GDM1 (cell line): ENCODE data around the gene DMRTC2.
"Not testable (repeated sequence)": the region's sequence is repeated elsewhere in the genome, so short reads cannot be mapped to it uniquely, and the experiment has no call there.

Experiments
- DNase-seq: peaks from one replicate; lab custom pipeline; 2025; lab: John Stamatoyannopoulos, UW

DMRTC2 gene

DNA sequence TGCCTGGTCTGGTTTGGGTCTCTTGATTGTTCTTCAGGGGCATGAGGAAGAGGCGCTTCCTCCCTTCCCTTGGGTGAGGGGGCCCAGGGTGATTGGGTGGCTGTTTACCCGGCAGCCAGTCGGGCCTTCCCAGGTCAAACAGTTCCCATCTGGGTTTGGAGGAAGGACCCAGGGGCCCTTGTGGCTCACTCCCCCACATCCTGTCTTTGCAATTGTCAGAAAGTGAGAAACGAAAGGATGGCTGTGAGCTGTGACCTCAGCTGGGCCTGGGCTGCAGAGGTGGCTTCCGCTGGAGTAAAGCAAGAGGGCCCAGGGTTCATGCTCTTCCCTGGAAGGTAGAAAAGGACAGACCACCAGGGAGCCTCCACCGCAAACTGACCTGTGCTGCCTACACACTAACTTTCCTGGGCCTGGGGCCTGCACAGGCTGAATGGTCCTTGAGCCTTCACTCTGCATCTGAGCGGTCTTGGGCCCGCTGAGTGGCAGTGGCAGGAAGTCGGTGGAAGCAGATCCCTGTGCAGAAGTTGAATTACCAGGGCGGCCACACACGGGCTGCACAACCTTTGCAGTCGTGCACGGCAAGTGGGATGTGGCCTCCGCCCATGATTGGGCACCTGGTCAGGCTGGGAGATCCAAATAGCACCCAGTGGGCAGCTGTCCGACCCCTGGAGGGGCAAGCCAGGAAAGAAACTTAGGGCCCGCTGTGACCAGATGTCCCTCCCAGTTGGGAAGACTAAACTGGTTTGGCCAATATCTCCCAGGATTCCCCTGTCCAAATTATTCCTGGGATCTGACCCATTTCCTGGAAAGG is 26.9 kb downstream of the DMRTC2 start:
- DNase-seq, result peak; percentile 90

DNA sequence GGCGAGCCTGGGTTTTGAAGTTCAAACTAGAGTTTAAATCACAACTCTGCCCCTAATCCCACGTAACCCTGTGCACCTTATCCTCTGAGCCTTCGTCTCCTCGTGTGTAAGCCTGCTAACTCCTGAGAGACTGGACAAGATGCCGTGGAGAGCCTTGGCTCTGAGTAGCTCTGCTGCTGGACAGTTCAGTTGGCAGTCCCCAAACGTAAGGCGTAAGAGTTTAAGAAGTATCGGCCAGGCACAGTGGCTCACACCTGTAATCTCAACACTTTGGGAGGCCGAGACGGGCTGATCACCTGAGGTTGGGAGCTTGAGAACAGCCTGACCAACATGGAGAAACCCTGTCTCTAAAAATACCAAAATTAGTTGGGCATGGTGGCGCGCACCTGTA is 27.5 kb downstream of the DMRTC2 start:
- DNase-seq, result no peak

DNA sequence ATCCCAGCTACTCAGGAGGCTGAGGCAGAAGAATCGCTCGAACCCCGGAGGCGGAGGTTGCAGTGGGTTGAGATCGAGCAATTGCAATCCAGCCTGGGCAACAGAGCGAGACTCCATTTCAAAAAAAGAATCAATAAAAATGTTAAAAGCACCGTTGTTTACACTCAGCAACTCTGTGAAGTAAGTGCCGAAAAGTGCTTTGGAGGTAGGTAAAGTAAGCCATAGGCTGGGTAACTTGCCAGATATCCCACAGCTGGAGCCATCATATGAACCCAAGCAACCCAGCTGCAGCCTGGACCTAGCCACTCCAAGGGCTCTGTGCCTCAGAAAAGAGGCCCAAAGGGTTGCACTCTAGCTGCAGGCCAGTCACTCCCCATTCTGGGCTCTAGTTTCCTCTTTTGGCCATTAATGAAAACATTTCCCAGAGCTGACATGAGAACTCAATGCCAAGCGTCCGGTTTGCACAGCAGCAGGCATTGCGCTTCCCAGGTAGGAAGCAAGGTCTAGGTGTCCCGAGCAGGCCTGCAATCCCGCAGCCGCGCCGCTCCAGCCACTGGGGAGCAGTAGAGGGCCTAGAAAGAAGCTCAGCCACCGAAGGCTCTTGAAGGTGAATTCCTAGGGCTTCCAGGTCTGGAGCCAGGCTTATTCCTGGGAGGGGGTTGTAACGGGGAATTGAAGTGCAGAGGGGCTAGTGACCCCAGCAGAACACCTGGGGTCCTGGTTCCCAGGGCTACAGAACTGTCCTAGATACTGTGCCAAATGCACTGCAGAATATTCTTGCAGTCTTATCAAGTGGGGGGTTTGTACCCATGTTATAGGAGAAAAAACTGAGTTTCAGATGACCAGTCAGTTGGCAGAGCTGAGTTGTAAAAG is 28.2 kb downstream of the DMRTC2 start:
- peak; percentile 40 for DNase-seq

DNA sequence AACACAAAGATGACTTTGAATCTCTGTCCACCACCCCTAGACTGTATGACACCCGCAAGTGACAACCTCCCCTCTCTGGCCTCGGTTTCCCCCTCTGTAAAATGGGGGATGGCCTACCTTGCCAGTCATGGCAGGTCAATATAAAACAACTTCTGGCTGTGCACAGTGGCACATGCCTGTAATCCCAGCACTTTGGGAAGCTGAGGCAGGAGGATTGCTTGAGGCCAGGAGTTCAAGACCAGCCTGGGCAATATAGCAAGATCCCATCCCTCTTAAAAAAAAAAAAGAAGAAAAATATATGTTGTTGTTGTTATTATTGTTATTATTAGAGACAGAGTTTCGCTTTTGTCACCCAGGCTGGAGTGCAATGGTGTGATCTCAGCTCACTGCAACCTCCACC is 31.1 kb downstream of the DMRTC2 start:
- DNase-seq, result not testable (repeated sequence)

DNA sequence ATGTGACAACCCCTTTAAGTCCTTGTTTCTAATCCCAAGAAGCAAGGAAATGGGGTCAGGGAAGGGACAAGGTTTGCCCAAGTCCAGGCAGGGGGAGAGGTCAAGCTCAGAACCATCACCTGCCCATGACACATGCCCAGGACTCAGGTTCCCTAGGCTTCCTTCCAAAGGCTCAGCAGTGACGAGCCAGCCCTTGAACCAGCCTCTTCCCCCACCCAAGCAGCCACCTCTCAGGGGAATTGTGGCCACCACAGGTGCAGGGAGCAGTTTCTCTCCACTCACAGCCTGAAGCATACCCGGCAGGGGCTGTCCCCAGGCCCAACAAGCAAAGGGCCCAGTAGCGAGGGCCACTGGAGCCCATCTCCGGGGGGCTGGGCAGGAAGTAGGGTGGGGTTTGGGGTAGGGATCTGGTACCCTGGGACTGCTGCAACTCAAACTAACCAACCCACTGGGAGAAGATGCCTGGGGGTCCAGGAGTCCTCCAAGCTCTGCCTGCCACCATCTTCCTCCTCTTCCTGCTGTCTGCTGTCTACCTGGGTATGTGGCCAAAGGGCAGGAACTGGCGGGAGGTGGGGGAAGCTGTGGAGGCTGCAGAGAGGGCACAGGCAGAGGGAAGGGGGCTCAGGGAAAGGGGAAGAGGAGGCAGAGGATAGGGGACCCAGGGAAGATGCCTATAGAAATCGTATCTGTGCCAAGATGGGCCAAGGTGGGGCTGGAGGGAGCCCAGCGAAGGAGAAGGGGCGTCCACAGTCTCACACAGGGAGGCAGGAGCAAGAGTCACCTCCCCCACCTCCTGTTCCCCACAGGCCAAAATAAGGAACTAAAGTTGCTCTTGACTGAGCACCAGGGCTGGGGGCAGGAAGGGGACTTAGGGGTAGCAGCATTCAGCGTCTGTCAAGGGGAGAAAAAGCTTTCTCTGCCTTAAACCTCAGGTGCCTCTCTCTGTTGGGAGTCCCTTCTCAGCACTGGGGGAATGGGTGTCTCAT is 32.3 kb downstream of the DMRTC2 start, which contains the start of gene CD79A:
Gene CD79A (plus strand): TSS at position 433 of the 986 bp plus-strand sequence. CDS start 26 bp downstream, at position 459.
- DNase-seq, result peak; percentile 82

DNA sequence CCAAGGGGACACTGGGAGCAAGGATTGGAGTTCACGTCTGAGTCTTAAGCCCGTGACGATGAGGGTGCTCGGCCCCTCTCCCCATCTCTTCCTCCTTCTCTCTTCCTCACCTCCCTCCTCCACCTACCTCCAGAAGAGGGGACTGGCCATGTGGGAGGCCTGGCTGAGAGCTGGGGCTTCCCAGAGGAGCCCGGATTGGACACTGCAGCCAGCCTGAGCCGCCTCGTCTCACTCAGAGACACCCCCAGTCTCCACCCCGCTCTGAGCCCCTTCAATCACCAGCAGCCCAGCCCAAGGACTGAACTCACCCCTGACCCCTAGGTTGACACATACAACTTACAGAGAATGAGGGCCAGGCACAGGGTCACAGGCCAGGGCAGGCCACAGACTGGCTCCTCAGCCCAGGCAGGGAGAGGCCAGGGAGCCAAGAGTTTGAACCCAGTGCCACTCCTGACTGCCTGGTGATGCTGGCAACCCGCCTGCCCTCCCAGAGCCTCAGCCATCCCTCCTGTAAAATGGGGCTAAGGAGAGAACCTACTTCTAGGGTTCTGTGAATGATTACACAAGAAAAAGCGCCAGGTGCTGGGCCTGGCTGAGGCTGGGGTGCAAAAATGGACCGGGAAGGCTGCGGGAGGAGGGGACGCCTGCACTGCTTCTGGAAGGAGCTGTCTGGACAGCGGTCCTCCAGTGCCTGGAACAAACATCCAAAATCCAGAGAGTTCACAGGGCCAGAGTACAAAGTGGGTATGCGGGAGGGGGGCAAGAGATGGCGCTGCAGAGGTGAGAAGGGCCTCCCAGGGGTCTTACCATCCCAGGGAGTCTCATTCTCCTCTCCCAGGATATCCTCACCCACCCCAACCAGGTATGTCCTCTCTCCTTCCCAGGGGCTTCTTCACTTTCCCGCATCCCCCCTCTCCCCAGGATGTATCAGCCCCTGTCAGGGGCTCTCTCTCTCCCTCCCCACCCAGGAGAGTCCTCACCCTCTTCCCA is 33.4 kb downstream of the DMRTC2 start:
- no peak for DNase-seq

DNA sequence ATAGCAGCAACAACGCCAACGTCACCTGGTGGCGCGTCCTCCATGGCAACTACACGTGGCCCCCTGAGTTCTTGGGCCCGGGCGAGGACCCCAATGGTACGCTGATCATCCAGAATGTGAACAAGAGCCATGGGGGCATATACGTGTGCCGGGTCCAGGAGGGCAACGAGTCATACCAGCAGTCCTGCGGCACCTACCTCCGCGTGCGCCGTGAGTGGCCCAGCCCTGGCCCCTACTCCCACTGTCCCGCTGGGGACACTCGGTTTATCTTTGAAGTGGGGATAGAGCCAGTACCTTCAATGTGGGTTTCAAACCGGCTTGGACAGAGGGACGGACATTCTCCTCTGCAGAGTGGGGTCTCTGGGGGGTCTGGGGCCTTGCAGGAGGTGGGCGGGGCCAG is 34.2 kb downstream of the DMRTC2 start:
- no peak for DNase-seq

DNA sequence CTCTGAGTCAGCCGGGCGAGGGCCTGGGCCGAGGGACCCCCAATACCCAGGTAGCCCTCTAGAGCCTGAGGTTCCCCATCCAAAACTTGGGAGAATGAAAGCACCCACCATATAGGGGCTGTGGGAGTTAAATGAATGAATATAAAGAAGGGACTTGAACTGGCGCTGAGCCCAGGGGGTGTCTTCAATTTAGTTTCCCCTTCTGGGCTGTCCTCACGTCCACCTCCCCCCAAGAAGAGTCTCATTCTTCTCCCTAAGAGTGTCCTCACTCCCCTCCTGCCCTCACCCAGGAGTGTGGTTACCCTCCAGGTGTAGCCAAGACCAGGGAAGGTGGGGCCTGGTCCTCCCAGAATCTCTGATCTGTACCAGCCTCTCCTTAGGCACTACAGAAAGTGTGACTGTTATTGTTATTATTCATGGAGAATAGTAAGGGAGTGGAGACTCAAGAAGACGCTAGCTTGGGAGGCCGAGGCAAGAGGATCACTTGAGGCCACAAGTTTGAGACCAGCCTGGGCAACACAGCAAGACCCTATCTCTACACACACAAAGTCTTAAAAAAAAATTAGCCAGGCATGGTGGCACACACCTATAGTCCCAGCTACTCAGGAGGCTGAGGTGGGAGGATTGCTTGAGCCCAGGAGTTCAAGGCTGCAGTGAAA is 35.0 kb downstream of the DMRTC2 start:
- DNase-seq, result no peak

DNA sequence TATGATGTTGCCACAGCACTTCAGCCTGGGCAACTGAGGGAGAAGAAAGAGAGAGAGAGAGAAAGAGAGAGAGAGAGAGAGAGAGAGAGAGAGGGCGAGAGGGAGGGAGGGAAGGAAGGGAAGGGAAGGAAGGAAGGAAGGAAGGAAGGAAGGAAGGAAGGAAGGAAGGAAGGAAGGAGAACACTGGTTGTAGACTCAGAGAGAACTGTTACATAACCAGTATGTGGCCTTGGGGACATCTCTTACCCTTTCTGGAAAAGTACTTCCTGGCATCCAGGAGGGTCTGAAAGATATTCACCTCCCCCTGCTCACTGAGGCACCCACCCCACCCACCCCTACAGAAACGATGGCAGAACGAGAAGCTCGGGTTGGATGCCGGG is 35.5 kb downstream of the DMRTC2 start:
- DNase-seq, result no peak

DNA sequence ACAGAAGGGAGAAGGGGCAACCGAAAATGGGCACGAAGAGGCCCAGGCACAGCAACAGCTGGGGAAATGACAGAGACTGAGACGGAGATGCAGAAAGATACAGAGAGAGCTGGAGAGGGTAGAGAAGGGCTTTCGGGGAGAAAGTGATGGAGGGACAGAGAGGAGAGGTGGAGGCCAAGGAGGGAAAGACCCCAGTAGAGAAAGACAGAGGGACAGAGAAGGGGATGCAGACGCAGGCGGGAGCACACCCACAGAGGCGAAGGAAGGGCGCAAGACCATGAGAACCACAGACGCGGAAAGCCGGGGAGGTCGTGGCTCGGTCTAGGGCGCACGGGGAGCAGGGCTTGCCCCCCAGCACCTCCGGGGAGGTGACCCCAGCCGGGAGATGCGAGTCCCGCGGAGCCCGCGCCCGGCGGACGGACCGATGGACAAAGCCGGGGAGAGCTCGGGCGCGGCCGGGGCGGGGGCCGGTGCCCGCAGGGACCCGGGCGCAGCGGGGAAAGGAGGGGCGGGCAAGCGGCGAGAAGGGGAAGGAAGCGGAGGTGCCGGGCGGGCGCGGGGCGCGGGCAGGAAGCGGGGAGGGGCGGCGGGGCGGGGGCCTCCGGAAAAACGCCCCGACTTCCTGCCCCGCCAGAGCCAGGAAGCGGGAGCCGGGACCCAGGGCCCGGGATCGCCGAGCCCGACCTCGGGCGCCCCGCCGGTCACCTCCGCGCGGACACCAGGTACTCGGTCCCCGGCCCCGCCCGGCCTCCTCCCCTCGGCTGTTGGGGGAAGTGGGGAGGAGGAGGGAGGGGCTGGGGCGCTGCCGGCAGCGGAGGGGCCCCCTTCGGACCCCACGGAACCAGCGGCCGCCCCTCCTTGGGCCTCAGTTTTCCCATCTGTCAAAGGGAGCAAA is 38.0 kb downstream of the DMRTC2 start, which contains the start of gene ARHGEF1:
Gene ARHGEF1 (plus strand): TSS at position 617 of the 895 bp plus-strand sequence. CDS start 4,899 bp downstream, outside the sequence.
- peak; percentile 53 for DNase-seq

DNA sequence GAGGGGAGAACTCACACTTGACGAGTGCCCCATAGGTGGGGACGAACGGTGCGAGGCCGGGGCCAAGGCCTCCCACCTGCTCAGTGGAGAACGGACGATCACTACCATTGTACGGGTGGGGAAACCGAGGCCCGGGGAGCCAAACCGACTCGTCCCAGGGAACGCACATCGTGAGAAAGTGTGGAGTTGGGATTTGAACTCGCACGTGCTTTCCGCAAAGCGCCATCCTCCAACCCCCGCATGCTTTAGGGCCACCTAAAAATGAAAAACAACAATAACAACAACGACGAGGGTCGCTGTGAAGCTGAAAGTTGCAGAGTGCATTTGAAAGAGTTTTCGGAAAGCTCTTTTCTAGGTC is 38.6 kb downstream of the DMRTC2 start:
- DNase-seq, result no peak

DNA sequence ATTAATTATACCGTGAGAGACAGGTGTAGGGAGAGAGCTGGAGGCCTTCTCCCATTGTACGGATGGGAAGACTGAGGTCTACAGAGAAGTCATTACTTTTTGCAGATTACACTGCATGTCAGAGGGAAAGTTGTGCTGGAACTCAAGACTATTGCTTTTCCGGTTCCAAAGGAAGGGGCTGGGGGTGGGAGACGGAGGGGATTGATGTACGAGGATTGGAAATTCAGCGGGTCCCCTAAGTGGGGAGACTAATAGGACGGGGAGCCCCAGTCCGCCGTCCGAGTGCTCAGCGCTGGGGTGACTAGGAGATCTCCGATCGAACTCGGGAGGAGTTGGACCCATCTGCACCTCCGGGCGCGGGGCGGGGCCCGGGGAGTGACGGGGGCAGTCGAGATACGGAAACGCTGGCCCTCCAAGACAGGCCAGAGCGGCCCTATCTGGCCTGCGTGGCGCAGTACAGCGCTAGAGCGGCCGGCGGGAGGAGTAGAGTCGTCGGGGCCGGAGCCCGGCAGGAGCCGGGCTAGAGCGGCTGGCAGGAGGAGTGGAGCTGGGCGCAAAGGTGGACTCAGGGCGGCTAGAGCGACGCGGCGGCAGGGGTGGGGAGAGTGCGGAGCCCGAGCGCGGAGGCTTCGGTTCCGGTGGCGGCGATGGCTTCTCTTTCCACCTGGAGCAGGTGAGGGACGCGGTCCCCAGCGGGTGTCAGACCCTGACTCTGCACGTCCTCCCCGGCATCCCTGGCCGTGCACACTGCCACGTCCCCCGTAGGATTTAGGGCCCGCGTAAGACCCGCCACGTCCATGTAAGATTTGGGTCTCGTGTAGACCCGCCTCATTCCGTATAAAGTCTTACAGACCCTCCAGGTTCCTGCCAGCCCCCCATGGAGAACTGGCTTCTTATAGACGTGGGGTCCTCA is 39.2 kb downstream of the DMRTC2 start:
- DNase-seq, result peak; percentile 97

DNA sequence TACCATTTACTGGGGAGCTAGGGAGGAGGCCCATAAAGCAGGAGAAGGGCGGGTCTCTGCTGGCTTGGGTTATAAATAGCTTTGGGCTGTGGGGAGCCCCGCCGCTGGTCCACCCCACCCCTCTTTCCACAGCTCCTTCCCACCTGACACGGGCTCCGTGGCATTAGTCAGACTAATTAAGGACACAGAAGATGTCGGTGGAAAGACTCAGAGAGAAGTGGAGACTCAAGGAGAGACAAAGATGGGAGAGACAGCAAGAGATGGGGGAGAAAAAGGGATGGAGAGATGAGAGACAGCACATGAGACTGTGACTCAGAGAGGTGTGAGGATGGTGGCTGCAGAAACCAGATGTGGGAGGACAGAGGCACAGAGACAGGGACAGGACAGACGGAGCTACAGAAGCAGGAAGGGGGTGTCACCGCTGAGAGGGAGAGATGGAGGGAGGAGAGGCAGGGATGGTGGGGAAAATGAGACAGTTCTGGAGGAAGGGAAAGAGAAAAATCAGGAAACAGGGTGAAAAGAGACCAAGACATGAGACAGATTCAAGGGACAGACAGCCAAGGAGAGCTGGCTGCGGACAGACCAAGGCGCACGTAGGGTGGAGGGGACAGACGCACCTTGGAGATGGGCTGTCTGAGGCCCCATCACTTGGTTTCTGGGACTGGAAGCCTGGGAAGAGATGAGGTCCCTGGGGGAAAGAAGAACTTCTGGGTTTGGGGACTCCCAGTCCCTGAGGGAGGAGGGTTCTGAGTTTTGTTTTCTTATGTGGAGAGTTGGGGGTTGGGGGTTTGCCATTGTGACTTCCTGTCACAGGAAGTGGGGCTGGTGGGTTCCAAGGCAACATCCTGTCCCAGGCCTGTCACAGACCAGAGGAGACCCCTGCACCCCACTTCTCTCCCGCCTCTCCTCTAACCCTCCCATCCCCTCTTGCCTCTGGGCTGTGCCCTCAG is 42.2 kb downstream of the DMRTC2 start:
- DNase-seq, result no peak

DNA sequence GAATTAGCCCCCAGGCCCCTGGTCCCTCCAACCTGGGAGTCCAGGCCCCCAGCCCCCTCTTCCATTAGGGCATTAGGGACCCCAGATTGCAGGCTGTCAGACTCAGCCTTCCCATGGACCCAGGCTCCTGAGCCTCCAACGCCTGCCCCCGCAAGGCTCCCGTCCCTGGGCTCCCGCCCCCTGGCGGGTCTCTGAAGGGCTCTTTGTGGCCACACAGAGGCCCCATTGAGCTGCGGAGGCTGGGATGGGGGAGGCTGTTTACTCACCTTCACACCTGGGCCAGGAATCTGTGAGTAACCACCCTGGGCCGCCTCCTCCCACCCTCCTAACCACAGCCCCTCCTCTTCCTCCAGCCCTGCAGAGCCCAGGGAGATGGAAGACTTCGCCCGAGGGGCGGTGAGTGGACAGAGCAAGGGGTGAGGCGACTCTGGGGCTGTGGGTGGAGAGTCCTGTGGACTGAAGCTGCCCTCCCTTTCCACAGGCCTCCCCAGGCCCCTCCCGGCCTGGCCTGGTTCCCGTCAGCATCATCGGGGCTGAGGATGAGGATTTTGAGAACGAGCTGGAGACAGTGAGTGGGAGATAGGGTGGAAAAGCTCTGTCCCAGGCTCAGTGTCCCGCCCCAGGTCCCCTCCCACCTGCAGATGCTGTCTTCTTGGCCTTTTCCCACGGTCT is 43.0 kb downstream of the DMRTC2 start:
- no peak for DNase-seq

DNA sequence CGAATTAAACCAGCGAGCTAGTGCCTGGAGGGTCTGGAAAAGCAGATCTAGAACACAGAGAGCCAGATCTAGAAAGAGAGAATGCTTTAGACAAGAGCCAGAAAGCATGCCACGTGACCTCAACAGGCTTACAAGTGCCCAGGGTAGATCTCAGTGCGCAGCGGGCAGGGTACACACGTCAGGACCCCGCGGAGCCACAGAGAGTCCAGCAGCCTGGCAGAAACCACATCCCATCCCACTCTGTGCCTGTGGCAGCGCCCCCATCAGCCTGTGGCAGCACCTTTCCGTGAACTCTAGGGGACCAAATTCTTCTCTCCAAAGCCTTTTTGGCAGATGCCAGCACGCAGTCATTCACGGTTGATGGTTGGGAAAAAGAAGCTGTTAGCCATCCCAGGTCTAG is 44.1 kb downstream of the DMRTC2 start:
- DNase-seq, result no peak

DNA sequence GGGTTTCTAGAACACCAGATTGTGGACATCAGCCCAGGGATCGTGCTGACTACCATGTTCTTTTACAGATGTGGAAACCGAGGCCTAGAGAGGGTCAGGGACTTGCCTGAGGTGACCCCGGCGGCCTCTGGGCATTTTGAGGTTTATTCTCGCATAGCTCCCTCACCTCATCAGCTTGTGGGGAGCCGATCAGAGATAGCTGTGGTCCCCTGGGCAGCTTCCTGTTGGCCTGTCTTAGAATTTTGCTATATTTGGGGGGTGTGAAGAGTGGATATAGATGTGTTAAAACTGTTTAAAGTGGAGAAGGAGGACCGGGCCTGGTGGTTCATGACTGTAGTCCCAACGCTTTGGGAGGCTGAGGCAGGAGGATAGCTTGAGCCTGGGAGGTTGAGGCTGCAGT is 45.1 kb downstream of the DMRTC2 start:
- no peak for DNase-seq
